Motor neuron (in vitro differentiated cells): ENCODE measurements around the gene VPS35L. TPM values are rescaled to one million over a fixed set of nuclear protein-coding genes. Genes with fewer than 3 reads are reported as not detected.
"Not testable (repeated sequence)": the region's sequence is repeated elsewhere in the genome, so short reads cannot be mapped to it uniquely, and the experiment has no call there.

ENCODE experiments used
- ATAC-seq, 8 experiments: fragments of 200-7000 bp; cut with Tn5 transposase; replicated peaks in 6 of 8; 2 replicates each; pipeline ENCODE4 v1.8.0; 2021; ENCODE audit warnings: mild to moderate bottlenecking in 8 of 8, moderate library complexity in 8 of 8
- H3K27ac ChIP-seq, 2 donors: fragments of 250-450 bp; sonication (Bioruptor Pico); 2 replicates each; pipeline ENCODE4 v1.9.0; 2021; ENCODE audit warnings: antibody characterized with exemption in 2 of 2, mild to moderate bottlenecking in 2 of 2, moderate library complexity in 1 of 2
- H3K4me1 ChIP-seq, 2 donors: fragments of 250-450 bp; sonication (Bioruptor Pico); replicated peaks in 1 of 2; 2 replicates each; pipeline ENCODE4 v1.6.1; 2021; ENCODE audit warnings: antibody characterized with exemption in 2 of 2, mild to moderate bottlenecking in 2 of 2, moderate library complexity in 1 of 2
- H3K4me3 ChIP-seq, 5 donors: fragments of 250-450 bp; sonication (Bioruptor Pico); 2 replicates each; pipeline ENCODE4 v1.9.0; 2021; ENCODE audit warnings: antibody characterized with exemption in 5 of 5, mild to moderate bottlenecking in 5 of 5, moderate library complexity in 4 of 5
- WGBS, 10 experiments: fragments of 450-650 bp; shearing (Covaris generic); methylation state at CpG; one replicate each; pipeline ENCODE4 v1.0.0; 2022; 5-methylcytosine and 5-hydroxymethylcytosine counted together
- in situ Hi-C, 9 experiments: fragments of 400-800 bp; cut with MboI; loops; one replicate each; pipeline ENCODE4 v1.15.0; 2021; ENCODE audit warnings: low sequenced_read_pairs in 9 of 9, low pct_unique_long_range_greater_than_20kb in 2 of 9; ENCODE audit not compliant: unreplicated experiment in 9 of 9
- total RNA-seq, 8 experiments: library from RNA; unstranded; fragments of 300-600 nt; gene quantifications; 2 replicates each; pipeline versions ENCODE4 v1.2.3 to v1.2.4, GENCODE V29; 2022

VPS35L gene
- total RNA-seq, 8 experiments from 2014 or later = 24.8 to 63.9 (median 42.2) TPM

GRCh38 chr16:19677402-19677801 lies 121.9 kb downstream of the VPS35L start:
- no peak for ATAC-seq
- H3K4me3 ChIP-seq = no peak overlapping the region
- H3K27ac ChIP-seq = no peak overlapping the region
- 44 to 90% (median 67%) methylated on average over 1 to 6 of the region's 7 CpGs; no CpG with 5 or more reads in 3 of the 10 experiments for WGBS, 10 experiments
- H3K4me1 ChIP-seq = no peaks in the 10 kb centered on the region
- in situ Hi-C loops = no loop called here

- 20 to 100% (median 91%) methylated on average over 1 to 4 of the region's 7 CpGs; no CpG with 5 or more reads in 3 of the 10 experiments for WGBS, 10 experiments
- in situ Hi-C loops = no loop called here
- Histone ChIP-seq H3K27ac (no peak overlapping the region), H3K4me3 (no peak overlapping the region), H3K4me1 (no peaks in the 10 kb centered on the region)
- ATAC-seq = no peak
Measured at GRCh38 chr16:19678804-19679203, 123.3 kb downstream of the VPS35L start.

- in situ Hi-C loops = not testable (repeated sequence)
Measured at GRCh38 chr16:19679281-19679680, 123.8 kb downstream of the VPS35L start.

GRCh38 chr16:19680881-19681340 lies 125.4 kb downstream of the VPS35L start:
- Histone ChIP-seq H3K4me1 (no peaks in the 10 kb centered on the region), H3K27ac (no peak overlapping the region), H3K4me3 (no peak overlapping the region)
- ATAC-seq = no peak
- in situ Hi-C loops = no loop called here
- 0 to 100% (median 82%) methylated on average over 1 of the region's 6 CpGs; no CpG with 5 or more reads in 6 of the 10 experiments for WGBS, 10 experiments

More at GRCh38 chr16:19679281-19679680, 123.8 kb downstream of the VPS35L start:
- not testable (repeated sequence) for H3K4me1 ChIP-seq, H3K4me3 ChIP-seq, H3K27ac ChIP-seq, ATAC-seq
- WGBS, 10 experiments = 17 to 100% (median 81%) methylated on average over 1 to 6 of the region's 6 CpGs; no CpG with 5 or more reads in 2 of the 10 experiments

GRCh38 chr16:19681637-19682036 lies 126.1 kb downstream of the VPS35L start:
- no peak for ATAC-seq
- Histone ChIP-seq H3K4me3 (no peak overlapping the region), H3K27ac (no peak overlapping the region), H3K4me1 (no peaks in the 10 kb centered on the region)
- in situ Hi-C loops = no loop called here
- WGBS, 10 experiments = 74 to 100% (median 86%) methylated on average over 1 to 11 of the region's 12 CpGs; no CpG with 5 or more reads in 3 of the 10 experiments

GRCh38 chr16:19683453-19684236 lies 128.1 kb downstream of the VPS35L start:
- Histone ChIP-seq H3K27ac (no peak overlapping the region), H3K4me3 (no peak overlapping the region), H3K4me1 (no peaks in the 10 kb centered on the region)
- no peak for ATAC-seq
- WGBS, 10 experiments = 79 to 100% (median 93%) methylated on average over 1 to 6 of the region's 6 CpGs
- in situ Hi-C loops = no loop called here

- WGBS, 10 experiments = 91 to 100% (median 100%) methylated on average over 1 to 4 of the region's 4 CpGs; no CpG with 5 or more reads in 2 of the 10 experiments
- no peak for ATAC-seq
- no peak overlapping the region for H3K27ac ChIP-seq
- no peaks in the 10 kb centered on the region for H3K4me1 ChIP-seq
- no peak overlapping the region for H3K4me3 ChIP-seq
- in situ Hi-C loops = no loop called here
Measured at GRCh38 chr16:19685176-19685575, 129.7 kb downstream of the VPS35L start.

- in situ Hi-C loops = no loop called here
- 43 to 100% (median 80%) methylated on average over 1 to 4 of the region's 7 CpGs; no CpG with 5 or more reads in 3 of the 10 experiments for WGBS, 10 experiments
Measured at GRCh38 chr16:19687279-19687678, 131.8 kb downstream of the VPS35L start.

GRCh38 chr16:19688396-19689024 lies 133.0 kb downstream of the VPS35L start:
- Histone ChIP-seq H3K27ac (no peak overlapping the region), H3K4me1 (no peaks in the 10 kb centered on the region), H3K4me3 (no peak overlapping the region)
- WGBS, 10 experiments = 40 to 100% (median 88%) methylated on average over 1 to 16 of the region's 18 CpGs; no CpG with 5 or more reads in 3 of the 10 experiments
- ATAC-seq = peak in 1 of 8 experiments; percentile 12
- in situ Hi-C loops = no loop called here

More at GRCh38 chr16:19687279-19687678, 131.8 kb downstream of the VPS35L start:
- Histone ChIP-seq H3K4me3 (no peak overlapping the region), H3K27ac (no peak overlapping the region), H3K4me1 (no peaks in the 10 kb centered on the region)
- ATAC-seq = no peak

- Histone ChIP-seq H3K27ac (no peak overlapping the region), H3K4me1 (no peaks in the 10 kb centered on the region), H3K4me3 (no peak overlapping the region)
- no peak for ATAC-seq
- WGBS, 10 experiments = 69 to 100% (median 100%) methylated on average over 1 to 4 of the region's 5 CpGs; no CpG with 5 or more reads in 3 of the 10 experiments
- in situ Hi-C loops = no loop called here
Measured at GRCh38 chr16:19689342-19689741, 133.8 kb downstream of the VPS35L start.

GRCh38 chr16:19690196-19690595 lies 134.7 kb downstream of the VPS35L start:
- in situ Hi-C loops = no loop called here

GRCh38 chr16:19691161-19691711 lies 135.7 kb downstream of the VPS35L start:
- in situ Hi-C loops = no loop called here
- peak in 1 of 8 experiments; percentile 37 for ATAC-seq
- H3K4me3 ChIP-seq = no peak overlapping the region
- no peaks in the 10 kb centered on the region for H3K4me1 ChIP-seq
- H3K27ac ChIP-seq = no peak overlapping the region
- WGBS, 10 experiments = 28 to 100% (median 81%) methylated on average over 1 to 11 of the region's 14 CpGs; no CpG with 5 or more reads in 1 of the 10 experiments

More at GRCh38 chr16:19690196-19690595, 134.7 kb downstream of the VPS35L start:
- 0 to 100% (median 100%) methylated on average over 1 to 3 of the region's 4 CpGs; no CpG with 5 or more reads in 5 of the 10 experiments for WGBS, 10 experiments
- peak in 1 of 8 experiments; percentile 38 for ATAC-seq
- Histone ChIP-seq H3K4me3 (no peak overlapping the region), H3K27ac (no peak overlapping the region), H3K4me1 (no peaks in the 10 kb centered on the region)

- Histone ChIP-seq H3K4me3 (no peak overlapping the region), H3K4me1 (no peaks in the 10 kb centered on the region), H3K27ac (no peak overlapping the region)
- ATAC-seq = no peak
- WGBS, 10 experiments = 57 to 100% (median 88%) methylated on average over 1 to 4 of the region's 8 CpGs; no CpG with 5 or more reads in 3 of the 10 experiments
- in situ Hi-C loops = no loop called here
Measured at GRCh38 chr16:19694989-19695388, 139.5 kb downstream of the VPS35L start.
